T-helper 17 cell (primary cell): ENCODE measurements around the gene UNC5A. TPM values are rescaled to one million over a fixed set of nuclear protein-coding genes. Genes with fewer than 3 reads are reported as not detected.
A peak's percentile ranks its signal among the peaks of the same experiment; 100 is the strongest.

Experiments
- ATAC-seq: fragments of 150-1000 bp; cut with Tn5 transposase; 2 replicates; pipeline ENCODE4 v1.10.0; 2021; ENCODE audit warnings: mild to moderate bottlenecking, moderate library complexity
- DNase-seq, 3 donors: peaks; one replicate each; pipeline versions ENCODE4 v3.0.0 to v3.0.0-alpha.2; 2020 to 2021
- H3K9me3 ChIP-seq: one replicate; pipeline ENCODE4 v1.7.0; 2013; ENCODE audit warnings: low read length, mild to moderate bottlenecking; ENCODE audit not compliant: control insufficient read depth, poor library complexity, severe bottlenecking
- H3K27ac Mint-ChIP-seq: one replicate; pipeline ENCODE4 v1.8.0; 2022; ENCODE audit warnings: mild to moderate bottlenecking, moderate library complexity, mixed read lengths
- H3K27me3 Mint-ChIP-seq: one replicate; pipeline ENCODE4 v1.8.0; 2022; ENCODE audit warnings: mixed read lengths
- H3K36me3 Mint-ChIP-seq: one replicate; pipeline ENCODE4 v1.8.0; 2022; ENCODE audit warnings: low read depth, mixed read lengths
- H3K4me1 Mint-ChIP-seq: one replicate; pipeline ENCODE4 v1.8.0; 2022; ENCODE audit warnings: mild to moderate bottlenecking, mixed read lengths
- H3K4me3 Mint-ChIP-seq: one replicate; pipeline ENCODE4 v1.8.0; 2022; ENCODE audit warnings: mild to moderate bottlenecking, moderate library complexity, mixed read lengths
- total RNA-seq, 4 donors: library from RNA in 2 of 4; stranded (reverse) in 2 of 4; gene quantifications; one replicate each; pipeline ENCODE4 v1.2.3 and lab custom pipeline; 2022 to 2026

Gene UNC5A
- total RNA-seq, 2 donors from 2014 or later, result not detected

- no peak overlapping the region for H3K4me3 Mint-ChIP-seq
- no peak overlapping the region for H3K27ac Mint-ChIP-seq
- peaks cover 6% of the 10 kb centered on the region for H3K36me3 Mint-ChIP-seq
- H3K27me3 Mint-ChIP-seq, result peaks cover 38% of the 10 kb centered on the region
- peaks cover 3% of the 10 kb centered on the region for H3K4me1 Mint-ChIP-seq
- no peak for ATAC-seq
- no peaks in the 10 kb centered on the region for H3K9me3 ChIP-seq
- no peak for DNase-seq
Measured at GRCh38 chr5:176798949-176799348, 11.4 kb upstream of the UNC5A start.

- H3K36me3 Mint-ChIP-seq, result peaks cover 6% of the 10 kb centered on the region
- H3K4me3 Mint-ChIP-seq, result no peak overlapping the region
- H3K4me1 Mint-ChIP-seq, result peaks cover 3% of the 10 kb centered on the region
- peaks cover 38% of the 10 kb centered on the region for H3K27me3 Mint-ChIP-seq
- no peaks in the 10 kb centered on the region for H3K9me3 ChIP-seq
- no peak overlapping the region for H3K27ac Mint-ChIP-seq
- ATAC-seq (no peak), DNase-seq (no peak)
Measured at GRCh38 chr5:176799488-176799887, 10.9 kb upstream of the UNC5A start.

- Mint-ChIP-seq H3K27me3 (peaks cover 38% of the 10 kb centered on the region), H3K36me3 (peaks cover 3% of the 10 kb centered on the region), H3K27ac (no peak overlapping the region), H3K4me1 (peaks cover 3% of the 10 kb centered on the region), H3K4me3 (no peak overlapping the region)
- no peak for ATAC-seq
- no peaks in the 10 kb centered on the region for H3K9me3 ChIP-seq
- DNase-seq, result no peak
Measured at GRCh38 chr5:176800024-176800423, 10.3 kb upstream of the UNC5A start.

- Mint-ChIP-seq H3K36me3 (no peaks in the 10 kb centered on the region), H3K4me1 (no peaks in the 10 kb centered on the region), H3K27me3 (peaks cover 29% of the 10 kb centered on the region), H3K27ac (no peak overlapping the region), H3K4me3 (no peak overlapping the region)
- H3K9me3 ChIP-seq, result no peaks in the 10 kb centered on the region
- ATAC-seq (no peak), DNase-seq (no peak)
Measured at GRCh38 chr5:176802116-176802784, 8.1 kb upstream of the UNC5A start.

- no peaks in the 10 kb centered on the region for H3K9me3 ChIP-seq
- H3K27me3 Mint-ChIP-seq, result peaks cover 34% of the 10 kb centered on the region
- DNase-seq (no peak), ATAC-seq (no peak)
- no peaks in the 10 kb centered on the region for H3K4me1 Mint-ChIP-seq
- no peak overlapping the region for H3K27ac Mint-ChIP-seq
- no peaks in the 10 kb centered on the region for H3K36me3 Mint-ChIP-seq
- H3K4me3 Mint-ChIP-seq, result no peak overlapping the region
Measured at GRCh38 chr5:176803068-176803942, 7.1 kb upstream of the UNC5A start.

- Mint-ChIP-seq H3K4me1 (no peaks in the 10 kb centered on the region), H3K27me3 (peaks cover 41% of the 10 kb centered on the region), H3K27ac (no peak overlapping the region), H3K4me3 (no peak overlapping the region), H3K36me3 (no peaks in the 10 kb centered on the region)
- no peaks in the 10 kb centered on the region for H3K9me3 ChIP-seq
- DNase-seq (no peak), ATAC-seq (no peak)
Measured at GRCh38 chr5:176803943-176804498, 6.3 kb upstream of the UNC5A start.

GRCh38 chr5:176806137-176806536, 4.2 kb upstream of the UNC5A start:
- Mint-ChIP-seq H3K27ac (no peak overlapping the region), H3K27me3 (peaks cover 51% of the 10 kb centered on the region), H3K4me3 (no peak overlapping the region), H3K4me1 (peaks cover 5% of the 10 kb centered on the region), H3K36me3 (no peaks in the 10 kb centered on the region)
- H3K9me3 ChIP-seq, result no peaks in the 10 kb centered on the region
- ATAC-seq (no peak), DNase-seq (no peak)

GRCh38 chr5:176809544-176810080, 747 bp upstream of the UNC5A start:
- peak overlapping the region; percentile 84 for H3K4me3 Mint-ChIP-seq
- no peaks in the 10 kb centered on the region for H3K9me3 ChIP-seq
- no peak for DNase-seq
- no peak for ATAC-seq
- H3K27me3 Mint-ChIP-seq, result peaks cover 74% of the 10 kb centered on the region
- H3K27ac Mint-ChIP-seq, result no peak overlapping the region
- H3K36me3 Mint-ChIP-seq, result peaks cover under 1% of the 10 kb centered on the region
- peaks cover 14% of the 10 kb centered on the region for H3K4me1 Mint-ChIP-seq

- Mint-ChIP-seq H3K4me1 (peaks cover 14% of the 10 kb centered on the region), H3K36me3 (peaks cover 3% of the 10 kb centered on the region), H3K27me3 (peaks cover 81% of the 10 kb centered on the region), H3K4me3 (peak overlapping the region; percentile 86), H3K27ac (no peak overlapping the region)
- no peak for ATAC-seq
- H3K9me3 ChIP-seq, result no peaks in the 10 kb centered on the region
- no peak for DNase-seq
Measured at GRCh38 chr5:176810687-176811501, 535 bp downstream of the UNC5A start.

GRCh38 chr5:176812269-176813259, 2.2 kb downstream of the UNC5A start:
- DNase-seq, result no peak
- Mint-ChIP-seq H3K27ac (no peak overlapping the region), H3K27me3 (peaks cover 78% of the 10 kb centered on the region), H3K36me3 (peaks cover 3% of the 10 kb centered on the region), H3K4me1 (peaks cover 18% of the 10 kb centered on the region), H3K4me3 (peak overlapping the region; percentile 41)
- no peak for ATAC-seq
- no peaks in the 10 kb centered on the region for H3K9me3 ChIP-seq

GRCh38 chr5:176813587-176814312, 3.4 kb downstream of the UNC5A start:
- peaks cover 3% of the 10 kb centered on the region for H3K36me3 Mint-ChIP-seq
- DNase-seq, result no peak
- peaks cover 25% of the 10 kb centered on the region for H3K4me1 Mint-ChIP-seq
- no peaks in the 10 kb centered on the region for H3K9me3 ChIP-seq
- no peak overlapping the region for H3K4me3 Mint-ChIP-seq
- ATAC-seq, result no peak
- peaks cover 76% of the 10 kb centered on the region for H3K27me3 Mint-ChIP-seq
- no peak overlapping the region for H3K27ac Mint-ChIP-seq
